Measurements from ENCODE around the gene DCXR. TPM values are rescaled to one million over a fixed set of nuclear protein-coding genes. Genes with fewer than 3 reads are reported as not detected.
A peak's percentile ranks its signal among the peaks of the same experiment; 100 is the strongest.

Gene DCXR
- total and polyA plus RNA-seq, 2 of the 13 experiments (the other 11 are each of a cell fraction or from before 2014, with no cell fraction given) = 287 to 311 TPM

DNA sequence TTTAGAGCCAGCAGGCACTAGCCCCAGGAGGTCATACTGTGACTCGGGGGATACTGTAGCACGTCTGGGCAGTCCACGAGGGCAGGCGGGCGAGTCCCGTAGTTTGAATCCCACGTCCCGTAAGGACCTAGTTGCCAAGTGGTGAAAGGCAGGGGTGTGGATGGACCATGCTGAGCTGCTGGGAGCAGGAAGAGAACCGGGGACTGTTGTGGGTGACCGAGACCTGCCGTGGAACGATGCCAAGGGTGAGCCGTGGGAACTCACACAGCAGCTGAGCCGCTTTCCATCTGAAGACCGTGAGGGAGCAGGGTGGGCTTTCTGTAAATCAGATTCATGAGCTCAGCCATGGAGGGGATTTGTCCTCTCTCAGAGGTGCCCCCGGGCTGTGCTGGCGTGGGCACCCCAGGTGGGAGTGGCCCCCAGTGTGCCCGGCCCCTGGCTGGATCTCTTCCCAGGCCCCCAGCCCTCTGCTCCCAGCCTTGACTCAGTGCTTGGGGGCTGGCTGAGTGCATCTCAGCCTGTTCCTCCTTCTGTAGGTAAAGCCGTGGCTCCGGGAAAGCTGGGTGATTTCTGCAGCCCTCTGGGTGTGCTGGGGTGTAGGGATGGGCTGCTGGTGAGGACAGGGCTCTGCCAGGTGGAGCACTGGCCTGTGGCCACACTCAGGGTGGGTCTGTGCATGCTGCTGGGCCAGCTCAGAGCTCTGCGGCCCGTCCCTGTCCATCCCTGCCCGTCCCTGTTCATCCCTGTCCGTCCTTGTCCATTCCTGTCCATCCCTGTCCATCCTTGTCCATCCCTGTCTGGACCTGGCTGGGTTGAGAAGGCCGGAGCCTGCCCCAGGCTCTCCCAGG lies 46.4 kb downstream of the DCXR start (continued):
- no peak for TF ChIP-seq ZBTB40 (IDR thresholded peaks at IDR 0.05)
- TF ChIP-seq ZBTB40 (CRISPR knock-in tag; IDR thresholded peaks at IDR 0.05) = no peak
- no peak for TF ChIP-seq EED (CRISPR knock-in tag; IDR thresholded peaks at IDR 0.05)
- peak; percentile 58 for TF ChIP-seq AGO2 (optimal IDR thresholded peaks at IDR 0.05; ENCODE audit: low read depth, low read length)
- TF ChIP-seq YY1 (IDR thresholded peaks at IDR 0.05; ENCODE audit: insufficient read depth, insufficient replicate concordance, low read depth, low read length) = no peak
- TF ChIP-seq, protein P1, sequence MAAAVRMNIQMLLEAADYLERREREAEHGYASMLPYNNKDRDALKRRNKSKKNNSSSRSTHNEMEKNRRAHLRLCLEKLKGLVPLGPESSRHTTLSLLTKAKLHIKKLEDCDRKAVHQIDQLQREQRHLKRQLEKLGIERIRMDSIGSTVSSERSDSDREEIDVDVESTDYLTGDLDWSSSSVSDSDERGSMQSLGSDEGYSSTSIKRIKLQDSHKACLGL (CRISPR knock-in tag; IDR thresholded peaks at IDR 0.05) = no peak; the same call in 1 of the 2 replicates
- no peak for TF ChIP-seq KLF9 (CRISPR knock-in tag; IDR thresholded peaks at IDR 0.05; ENCODE audit: low read depth)
- no peak for TF ChIP-seq FOXC1 (CRISPR knock-in tag; IDR thresholded peaks at IDR 0.05; ENCODE audit: borderline replicate concordance)
- no peak for TF ChIP-seq TCF7L2 (IDR thresholded peaks at IDR 0.05; ENCODE audit: low read depth, low read length)
- TF ChIP-seq, protein P2, sequence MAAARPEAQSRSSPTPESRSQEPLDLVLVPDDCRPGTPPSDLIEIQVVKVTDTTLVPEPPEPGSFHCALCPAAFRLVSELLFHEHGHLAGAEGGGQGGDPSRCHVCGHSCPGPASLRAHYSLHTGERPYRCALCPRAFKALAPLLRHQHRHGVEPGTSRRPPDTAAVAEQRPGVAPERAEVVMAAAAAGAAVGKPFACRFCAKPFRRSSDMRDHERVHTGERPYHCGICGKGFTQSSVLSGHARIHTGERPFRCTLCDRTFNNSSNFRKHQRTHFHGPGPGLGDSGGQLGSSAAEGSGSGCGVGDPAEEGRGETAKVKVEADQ (CRISPR knock-in tag; IDR thresholded peaks at IDR 0.05; ENCODE audit: borderline replicate concordance) = no peak
- TF ChIP-seq ETV6 (CRISPR knock-in tag; conservative IDR thresholded peaks at IDR 0.05) = no peak
- peak; percentile 7; the same call in 1 of the 2 replicates for TF ChIP-seq MEIS2 (CRISPR knock-in tag; IDR thresholded peaks at IDR 0.05)
- TF ChIP-seq ZNF780A (CRISPR knock-in tag; IDR thresholded peaks at IDR 0.05) = 0 out of 2 replicates have a peak, but pooled peaks have one; percentile 2
- no peak for TF ChIP-seq ZBTB34 (CRISPR knock-in tag; IDR thresholded peaks at IDR 0.05)
- TF ChIP-seq BRCA1 (CRISPR knock-in tag; IDR thresholded peaks at IDR 0.05) = peak; percentile 19; the same call in 1 of the 2 replicates
- no peak for TF ChIP-seq ZMYM3 (CRISPR knock-in tag; IDR thresholded peaks at IDR 0.05)
- no peak for TF ChIP-seq ZBTB7A (CRISPR knock-in tag; IDR thresholded peaks at IDR 0.05)
